MM.1S (cell line): ENCODE results near the gene VSX2.

Experiments used
- DNase-seq: peaks from one replicate; pipeline ENCODE4 v3.0.0-alpha.2; 2015
- H2AFZ ChIP-seq: fragments of 300-600 bp; sonication (generic); 2 replicates; pipeline ENCODE4 v1.6.0; 2016; ENCODE audit warnings: antibody characterized with exemption, low read length
- H3F3A ChIP-seq: fragments of 300-600 bp; sonication (generic); 2 replicates; pipeline ENCODE4 v1.6.1; 2016; ENCODE audit warnings: mild to moderate bottlenecking, antibody characterized with exemption, low read length, moderate library complexity, mixed read lengths; ENCODE audit not compliant: insufficient read depth
- H3K27ac ChIP-seq: fragments of 300-600 bp; sonication (generic); 2 replicates; pipeline ENCODE4 v1.5.1; 2016; ENCODE audit warnings: mild to moderate bottlenecking, low read length
- H3K27me3 ChIP-seq: fragments of 300-600 bp; sonication (generic); replicated peaks from 2 replicates; pipeline ENCODE4 v1.6.0; 2016; ENCODE audit warnings: low read length; ENCODE audit not compliant: insufficient read depth
- H3K36me3 ChIP-seq: fragments of 300-600 bp; sonication (generic); replicated peaks from 2 replicates; pipeline ENCODE4 v1.6.1; 2016; ENCODE audit warnings: mild to moderate bottlenecking, low read length, mixed read lengths; ENCODE audit not compliant: insufficient read depth
- H3K4me1 ChIP-seq: fragments of 300-600 bp; sonication (generic); 2 replicates; pipeline ENCODE4 v1.6.1; 2016; ENCODE audit warnings: low read length, mixed read lengths
- H3K4me2 ChIP-seq: fragments of 300-600 bp; sonication (generic); 2 replicates; pipeline ENCODE4 v1.6.0; 2016; ENCODE audit warnings: low read depth, low read length
- H3K4me3 ChIP-seq: fragments of 300-600 bp; sonication (generic); 2 replicates; pipeline ENCODE4 v1.5.1; 2016; ENCODE audit warnings: low read length, mixed read lengths
- H3K79me2 ChIP-seq: fragments of 300-600 bp; sonication (generic); 2 replicates; pipeline ENCODE4 v1.6.1; 2016; ENCODE audit warnings: mixed run types, low read length, mixed read lengths
- H3K9ac ChIP-seq: fragments of 300-600 bp; sonication (generic); 2 replicates; pipeline ENCODE4 v1.6.1; 2016; ENCODE audit warnings: low read length, mixed read lengths
- H3K9me2 ChIP-seq: fragments of 300-600 bp; sonication (generic); replicated peaks from 2 replicates; pipeline ENCODE4 v1.6.1; 2016; ENCODE audit warnings: mild to moderate bottlenecking, low read length, mixed read lengths; ENCODE audit not compliant: insufficient read depth
- H3K9me3 ChIP-seq: fragments of 300-600 bp; sonication (generic); replicated peaks from 2 replicates; pipeline ENCODE4 v1.6.1; 2016; ENCODE audit warnings: mild to moderate bottlenecking, low read length, mixed read lengths; ENCODE audit not compliant: insufficient read depth
- H4K20me1 ChIP-seq: fragments of 300-600 bp; sonication (generic); 2 replicates; pipeline ENCODE4 v1.6.1; 2016; ENCODE audit warnings: mild to moderate bottlenecking, low read length, moderate library complexity, mixed read lengths; ENCODE audit not compliant: insufficient read depth
- CTCF ChIP-seq: fragments of 300-600 bp; sonication (generic); IDR thresholded peaks from 2 replicates; pipeline ENCODE4 v1.5.1; 2016; ENCODE audit warnings: antibody characterized with exemption, low read length, mixed read lengths
- EZH2 ChIP-seq: fragments of 300-600 bp; sonication (generic); optimal IDR thresholded peaks from 2 replicates; pipeline ENCODE3; 2017; ENCODE audit warnings: low read depth, mild to moderate bottlenecking, antibody characterized with exemption, low read length, mixed read lengths
- EZH2phosphoT487 ChIP-seq: fragments of 300-600 bp; sonication (generic); IDR thresholded peaks from 2 replicates; pipeline ENCODE4 v1.6.1; 2018; ENCODE audit warnings: antibody characterized with exemption, low read length

The VSX2 gene

GRCh38 chr14:74301594-74302151 is 62.4 kb downstream of the VSX2 start:
- Histone ChIP-seq H3K27me3 (no peaks in the 10 kb centered on the region), H3F3A (no peaks in the 10 kb centered on the region), H3K9ac (no peak overlapping the region), H3K4me3 (peak overlapping the region; percentile 78), H3K9me3 (no peaks in the 10 kb centered on the region), H3K36me3 (no peaks in the 10 kb centered on the region), H3K9me2 (no peaks in the 10 kb centered on the region), H3K4me2 (peak overlapping the region; percentile 54), H3K79me2 (peaks cover 7% of the 10 kb centered on the region), H4K20me1 (no peaks in the 10 kb centered on the region), H3K27ac (no peak overlapping the region), H3K4me1 (no peaks in the 10 kb centered on the region), H2AFZ (peak overlapping the region; percentile 80; the same call in 1 of the 2 replicates)
- DNase-seq: no peak
- TF ChIP-seq EZH2 (no peak), CTCF (no peak), EZH2phosphoT487 (no peak)

- Histone ChIP-seq H3K79me2 (peaks cover 7% of the 10 kb centered on the region), H3K4me2 (peak overlapping the region; percentile 54), H3K9me2 (no peaks in the 10 kb centered on the region), H4K20me1 (no peaks in the 10 kb centered on the region), H3K27ac (no peak overlapping the region), H3K4me3 (peak overlapping the region; percentile 78), H3F3A (no peaks in the 10 kb centered on the region), H2AFZ (peak overlapping the region; percentile 80), H3K36me3 (no peaks in the 10 kb centered on the region), H3K4me1 (no peaks in the 10 kb centered on the region), H3K27me3 (no peaks in the 10 kb centered on the region), H3K9me3 (no peaks in the 10 kb centered on the region), H3K9ac (peak overlapping the region; percentile 60; the same call in 1 of the 2 replicates)
- TF ChIP-seq EZH2phosphoT487 (no peak), CTCF (peak; percentile 30), EZH2 (no peak)
- peak; percentile 43 for DNase-seq
These were observed 62.9 kb downstream of the VSX2 start for GRCh38 chr14:74302152-74302628.

- TF ChIP-seq CTCF: peak; percentile 50
- TF ChIP-seq EZH2: no peak
- H3K9ac ChIP-seq: peak within 1 kb of the TSS; percentile 60; the same call in 1 of the 2 replicates
- H3K4me1 ChIP-seq: no peaks in the 10 kb centered on the region
- no peaks in the 10 kb centered on the region for H3F3A ChIP-seq
- H2AFZ ChIP-seq: peak within 1 kb of the TSS; percentile 93
- no peak within 1 kb of the TSS for H3K27ac ChIP-seq
- H3K36me3 ChIP-seq: no peaks in the 10 kb centered on the region
- no peaks in the 10 kb centered on the region for H3K27me3 ChIP-seq
- H3K79me2 ChIP-seq: peaks cover 7% of the 10 kb centered on the region
- peak within 1 kb of the TSS; percentile 54 for H3K4me2 ChIP-seq
- no peaks in the 10 kb centered on the region for H3K9me3 ChIP-seq
- DNase-seq: peak; percentile 92
- H4K20me1 ChIP-seq: no peaks in the 10 kb centered on the region
- H3K9me2 ChIP-seq: no peaks in the 10 kb centered on the region
- peak within 1 kb of the TSS; percentile 78 for H3K4me3 ChIP-seq
These were observed 63.7 kb downstream of the VSX2 start, which contains the start of gene ABCD4 for GRCh38 chr14:74302634-74303569. TSS of gene ABCD4 (minus strand) at chr14:74302934. CDS start at chr14:74302912, 22 bp downstream.
